ENCODE data around the gene LRP5.

Gene LRP5

DNA sequence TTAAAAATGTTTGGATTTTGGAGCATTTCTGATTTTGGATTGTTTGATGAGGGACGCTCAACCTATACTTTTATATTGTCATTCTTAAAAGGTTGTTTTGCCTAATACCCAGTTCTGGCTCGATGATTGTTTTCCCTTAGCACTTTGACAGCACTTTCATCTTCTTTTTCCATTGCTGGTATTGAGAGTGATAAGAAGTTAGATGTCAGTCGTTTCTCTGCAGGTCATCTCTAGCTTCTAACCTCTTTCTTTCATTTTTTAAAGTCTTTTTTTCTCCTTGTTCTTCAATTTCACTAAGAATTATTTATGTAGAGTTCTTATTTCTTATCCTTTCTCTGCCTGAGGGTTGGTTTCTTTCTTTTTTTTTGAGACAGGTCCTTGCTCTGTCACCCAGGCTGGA, 167.0 kb downstream of the LRP5 start:
- TF ChIP-seq, protein P1, sequence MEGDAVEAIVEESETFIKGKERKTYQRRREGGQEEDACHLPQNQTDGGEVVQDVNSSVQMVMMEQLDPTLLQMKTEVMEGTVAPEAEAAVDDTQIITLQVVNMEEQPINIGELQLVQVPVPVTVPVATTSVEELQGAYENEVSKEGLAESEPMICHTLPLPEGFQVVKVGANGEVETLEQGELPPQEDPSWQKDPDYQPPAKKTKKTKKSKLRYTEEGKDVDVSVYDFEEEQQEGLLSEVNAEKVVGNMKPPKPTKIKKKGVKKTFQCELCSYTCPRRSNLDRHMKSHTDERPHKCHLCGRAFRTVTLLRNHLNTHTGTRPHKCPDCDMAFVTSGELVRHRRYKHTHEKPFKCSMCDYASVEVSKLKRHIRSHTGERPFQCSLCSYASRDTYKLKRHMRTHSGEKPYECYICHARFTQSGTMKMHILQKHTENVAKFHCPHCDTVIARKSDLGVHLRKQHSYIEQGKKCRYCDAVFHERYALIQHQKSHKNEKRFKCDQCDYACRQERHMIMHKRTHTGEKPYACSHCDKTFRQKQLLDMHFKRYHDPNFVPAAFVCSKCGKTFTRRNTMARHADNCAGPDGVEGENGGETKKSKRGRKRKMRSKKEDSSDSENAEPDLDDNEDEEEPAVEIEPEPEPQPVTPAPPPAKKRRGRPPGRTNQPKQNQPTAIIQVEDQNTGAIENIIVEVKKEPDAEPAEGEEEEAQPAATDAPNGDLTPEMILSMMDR (IDR thresholded peaks at IDR 0.05; ENCODE audit: insufficient read depth, missing control alignments) = no peak
- no peak for FAIRE-seq
- DNase-seq (ENCODE audit: insufficient read length, low spot score) = no peak

DNA sequence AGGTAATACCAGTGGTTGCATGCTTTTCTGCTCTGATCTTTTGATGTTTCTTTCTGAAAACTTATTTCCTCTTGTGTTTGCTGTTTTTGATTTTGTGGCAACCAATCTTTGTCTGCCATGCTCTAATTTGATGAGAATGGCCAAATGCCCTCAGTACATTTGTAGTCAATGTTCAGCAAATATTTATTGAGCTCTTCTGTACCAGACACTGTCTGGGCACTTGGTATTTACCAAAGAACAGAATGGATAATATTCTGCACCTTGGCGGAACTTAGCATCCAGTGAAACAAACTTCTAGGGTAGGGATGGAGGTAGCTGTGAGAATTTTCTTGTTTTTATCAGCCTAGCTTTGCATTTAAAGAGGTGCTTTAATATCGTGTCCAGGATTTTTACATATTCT, 167.8 kb downstream of the LRP5 start:
- TF ChIP-seq, protein P1 (IDR thresholded peaks at IDR 0.05; ENCODE audit: insufficient read depth, missing control alignments) = no peak
- no peak for DNase-seq (ENCODE audit: insufficient read length, low spot score)
- FAIRE-seq = no peak

DNA sequence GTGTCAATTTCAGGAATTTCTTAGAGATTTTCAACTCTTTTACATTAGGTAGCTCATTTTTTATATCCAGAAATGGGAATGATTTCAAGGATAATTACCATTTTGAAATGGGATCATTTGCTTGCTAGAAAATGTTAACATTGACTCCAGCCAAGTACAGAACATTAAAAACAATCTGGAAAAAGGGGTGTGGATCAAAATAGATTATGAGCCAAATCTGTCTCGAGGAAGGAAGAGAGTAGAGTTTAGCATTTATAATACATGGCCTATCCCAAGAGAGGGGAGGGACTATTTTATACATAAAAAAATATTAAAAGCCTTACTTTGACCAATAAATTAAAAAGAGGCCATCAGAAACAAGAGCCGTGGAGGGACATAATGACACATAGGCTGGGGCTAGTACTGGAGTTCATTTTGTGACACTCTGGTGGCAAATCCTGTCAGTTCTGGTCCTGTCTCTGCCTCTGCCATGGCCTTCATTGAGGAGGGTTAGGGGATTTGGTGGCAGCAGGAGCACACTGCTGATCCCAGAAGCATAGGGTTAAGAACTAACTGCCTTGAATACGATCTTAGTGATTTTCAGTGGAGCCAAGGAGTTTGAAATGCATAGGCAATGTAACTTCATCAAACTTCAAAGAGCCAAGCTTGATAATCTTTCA, 168.6 kb downstream of the LRP5 start:
- FAIRE-seq = no peak
- TF ChIP-seq, protein P1 (IDR thresholded peaks at IDR 0.05; ENCODE audit: insufficient read depth, missing control alignments) = no peak
- DNase-seq (ENCODE audit: insufficient read length, low spot score) = no peak

DNA sequence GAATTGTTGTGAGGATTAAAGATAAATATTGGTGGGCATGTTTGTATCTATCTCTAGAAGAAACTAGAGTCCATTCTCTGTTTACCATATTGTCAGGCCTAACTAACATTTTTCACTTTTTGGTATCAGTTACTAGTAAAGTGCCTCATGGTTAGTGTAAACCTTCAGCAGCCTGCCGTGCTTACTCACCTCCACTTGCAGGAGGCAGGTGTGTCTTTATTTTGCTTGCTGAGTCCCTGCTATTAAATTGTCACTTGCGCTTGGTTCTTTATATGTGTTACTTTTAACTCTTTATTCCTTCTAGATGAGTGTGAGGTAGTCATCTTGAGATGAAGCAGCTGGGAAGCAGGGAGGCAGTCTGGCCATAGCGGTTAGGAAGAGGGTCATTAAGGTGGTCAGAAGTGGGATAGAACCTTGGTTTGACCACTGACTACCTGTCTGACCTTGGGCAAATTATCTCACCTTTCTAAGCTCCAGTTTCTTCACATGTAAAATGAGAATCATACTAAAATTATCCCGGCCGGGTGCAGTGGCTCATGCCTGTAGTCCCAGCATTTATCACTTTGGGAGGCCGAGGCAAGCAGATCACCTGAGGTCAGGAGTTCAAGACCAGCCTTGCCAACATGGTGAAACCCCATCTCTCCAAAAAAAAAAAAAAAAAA, 169.3 kb downstream of the LRP5 start:
- TF ChIP-seq, protein P1 (IDR thresholded peaks at IDR 0.05; ENCODE audit: insufficient read depth, missing control alignments) = no peak
- FAIRE-seq (no peak), DNase-seq (ENCODE audit: insufficient read length, low spot score) (no peak)

GRCh38 chr11:68488623-68489022, 176.2 kb downstream of the LRP5 start:
- TF ChIP-seq, protein P1 (IDR thresholded peaks at IDR 0.05; ENCODE audit: insufficient read depth, missing control alignments) = no peak
- no peak for DNase-seq (ENCODE audit: insufficient read length, low spot score)
- FAIRE-seq = no peak

DNA sequence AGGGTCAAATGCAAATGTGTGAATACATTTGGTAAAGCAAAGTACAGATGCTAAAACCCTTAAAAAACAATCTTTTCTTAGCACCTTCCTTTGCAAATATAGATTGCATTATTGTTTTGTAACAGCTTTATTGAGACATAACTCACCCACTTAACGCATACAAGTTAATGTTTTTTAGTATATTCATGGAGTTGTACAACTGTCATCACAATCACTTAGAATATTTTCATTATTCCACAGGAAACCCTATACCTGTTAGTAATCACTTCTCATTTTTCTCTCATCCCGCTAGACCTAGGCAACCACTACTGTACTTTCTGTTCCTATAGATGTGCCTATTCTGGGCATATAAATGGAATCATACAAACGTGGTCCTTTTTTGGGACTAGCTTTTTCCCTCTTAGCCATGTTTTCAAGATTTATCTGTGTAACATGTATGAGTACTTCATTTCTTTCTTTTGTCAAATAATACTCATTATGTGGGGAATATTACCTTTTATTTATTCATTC, 182.9 kb downstream of the LRP5 start:
- no peak for FAIRE-seq
- DNase-seq (ENCODE audit: insufficient read length, low spot score) = no peak
- TF ChIP-seq, protein P1 (IDR thresholded peaks at IDR 0.05; ENCODE audit: insufficient read depth, missing control alignments) = no peak

DNA sequence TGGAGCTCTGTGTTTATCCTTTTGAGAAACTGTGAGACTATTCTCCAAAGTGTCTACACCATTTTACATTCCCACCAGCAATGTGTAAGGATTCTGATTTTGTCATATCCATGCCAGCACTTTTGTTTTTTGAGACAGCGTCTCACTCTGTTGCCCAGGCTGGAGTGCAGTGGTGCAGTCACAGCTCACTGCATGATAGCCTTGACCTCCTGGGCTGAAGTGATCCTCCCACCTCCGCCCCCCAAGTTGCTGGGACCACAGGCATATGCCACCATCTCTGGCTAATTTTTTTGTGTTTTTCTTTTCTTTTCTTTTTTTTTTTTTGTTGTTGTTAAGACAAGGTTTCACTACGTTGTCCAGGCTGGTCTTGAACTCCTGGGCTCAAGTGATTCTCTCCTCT, 183.5 kb downstream of the LRP5 start:
- FAIRE-seq = no peak
- TF ChIP-seq, protein P1 (IDR thresholded peaks at IDR 0.05; ENCODE audit: insufficient read depth, missing control alignments) = no peak

More for the DNA sequence above, 183.5 kb downstream of the LRP5 start:
- no peak for DNase-seq (ENCODE audit: insufficient read length, low spot score)

All from D721Med (cell line).